Hepatocyte (in vitro differentiated cells): ENCODE results near the gene ORC2.

Source experiments
- EZH2 ChIP-seq: fragments of 200-600 bp; sonication (generic); IDR thresholded peaks from 2 replicates; pipeline ENCODE4 v1.6.1; 2016; ENCODE audit warnings: antibody characterized with exemption, mild to moderate bottlenecking, borderline replicate concordance
- TF ChIP-seq, protein P1 (sequence below): fragments of 200-600 bp; sonication (generic); IDR thresholded peaks from 2 replicates; pipeline ENCODE4 v1.5.1; 2016; ENCODE audit warnings: antibody characterized with exemption, mild to moderate bottlenecking; ENCODE audit not compliant: poor library complexity

DNA sequence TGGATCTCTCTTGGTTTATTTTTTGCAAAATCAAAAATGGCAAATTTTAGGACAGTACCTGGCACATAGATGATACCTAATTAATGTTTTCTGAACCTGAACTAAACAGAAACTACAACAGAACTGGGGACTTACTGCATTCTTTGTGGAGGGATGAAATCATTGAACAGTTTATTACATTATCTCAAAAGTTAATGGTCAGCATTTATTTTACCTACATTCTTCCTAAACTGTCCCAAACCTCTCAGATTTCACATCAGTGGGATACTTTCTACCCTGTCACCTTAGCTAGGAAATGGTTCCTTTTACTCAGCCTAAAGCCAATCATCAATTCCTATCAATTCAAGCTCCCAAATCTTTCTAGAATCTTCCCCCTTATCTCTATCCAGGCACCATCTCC is 64.0 kb downstream of the ORC2 start:
- TF ChIP-seq, protein P1, sequence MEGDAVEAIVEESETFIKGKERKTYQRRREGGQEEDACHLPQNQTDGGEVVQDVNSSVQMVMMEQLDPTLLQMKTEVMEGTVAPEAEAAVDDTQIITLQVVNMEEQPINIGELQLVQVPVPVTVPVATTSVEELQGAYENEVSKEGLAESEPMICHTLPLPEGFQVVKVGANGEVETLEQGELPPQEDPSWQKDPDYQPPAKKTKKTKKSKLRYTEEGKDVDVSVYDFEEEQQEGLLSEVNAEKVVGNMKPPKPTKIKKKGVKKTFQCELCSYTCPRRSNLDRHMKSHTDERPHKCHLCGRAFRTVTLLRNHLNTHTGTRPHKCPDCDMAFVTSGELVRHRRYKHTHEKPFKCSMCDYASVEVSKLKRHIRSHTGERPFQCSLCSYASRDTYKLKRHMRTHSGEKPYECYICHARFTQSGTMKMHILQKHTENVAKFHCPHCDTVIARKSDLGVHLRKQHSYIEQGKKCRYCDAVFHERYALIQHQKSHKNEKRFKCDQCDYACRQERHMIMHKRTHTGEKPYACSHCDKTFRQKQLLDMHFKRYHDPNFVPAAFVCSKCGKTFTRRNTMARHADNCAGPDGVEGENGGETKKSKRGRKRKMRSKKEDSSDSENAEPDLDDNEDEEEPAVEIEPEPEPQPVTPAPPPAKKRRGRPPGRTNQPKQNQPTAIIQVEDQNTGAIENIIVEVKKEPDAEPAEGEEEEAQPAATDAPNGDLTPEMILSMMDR: no peak
- TF ChIP-seq EZH2: no peak
